NT2/D1 (cell line): ENCODE results near the gene MKLN1.

Experiments
- DNase-seq: peaks from one replicate; pipeline ENCODE4 v3.0.0-alpha.2; 2011; ENCODE audit warnings: low read depth, low spot score
- H3K27me3 ChIP-seq: 2 replicates; pipeline ENCODE4 v1.6.0; 2011; ENCODE audit warnings: mild to moderate bottlenecking; ENCODE audit not compliant: insufficient read length, insufficient read depth
- H3K36me3 ChIP-seq: 2 replicates; pipeline ENCODE4 v1.6.1; 2011; ENCODE audit warnings: mild to moderate bottlenecking, low read length, mixed read lengths; ENCODE audit not compliant: insufficient read depth, insufficient read length
- H3K4me1 ChIP-seq: 2 replicates; pipeline ENCODE4 v1.5.1; 2011; ENCODE audit not compliant: insufficient read depth, insufficient read length
- H3K4me3 ChIP-seq: 2 replicates; pipeline ENCODE4 v1.5.1; 2011; ENCODE audit warnings: low read depth; ENCODE audit not compliant: insufficient read length
- H3K9ac ChIP-seq: 2 replicates; pipeline ENCODE4 v1.6.0; 2011; ENCODE audit warnings: low read depth; ENCODE audit not compliant: insufficient read length
- H3K9me3 ChIP-seq: 2 replicates; pipeline ENCODE4 v1.5.1; 2011; ENCODE audit warnings: mild to moderate bottlenecking, low read length; ENCODE audit not compliant: insufficient read depth
- SUZ12 ChIP-seq: IDR thresholded peaks from 2 replicates; pipeline ENCODE4 v1.6.1; 2011; ENCODE audit not compliant: insufficient read length, insufficient read depth; ENCODE audit errors: extremely low read depth
- YY1 ChIP-seq: IDR thresholded peaks from 2 replicates; pipeline ENCODE4 v1.6.1; 2011; ENCODE audit not compliant: insufficient read length, insufficient read depth
- ZNF274 ChIP-seq: IDR thresholded peaks from 2 replicates; pipeline ENCODE4 v1.6.1; 2011; ENCODE audit warnings: mild to moderate bottlenecking, low read depth, low read length

The MKLN1 gene

DNA sequence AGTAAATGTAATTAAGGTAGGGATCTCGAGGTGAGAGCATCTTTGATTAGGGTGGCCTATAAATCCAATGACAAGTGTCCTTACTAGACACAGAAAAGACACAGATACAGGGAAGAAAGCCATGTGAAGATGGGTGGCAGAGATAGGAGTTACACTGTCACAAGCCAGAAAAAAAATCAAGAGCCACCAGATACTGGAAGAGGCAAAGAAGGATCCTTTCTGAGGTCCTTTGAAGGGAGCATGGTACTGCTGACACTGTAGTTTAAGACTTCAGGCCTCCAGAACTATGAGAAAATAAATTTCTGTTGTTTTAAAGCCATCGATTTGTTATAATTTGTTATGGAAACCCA lies 56.6 kb downstream of the MKLN1 start:
- Histone ChIP-seq H3K36me3 (peaks cover 9% of the 10 kb centered on the region), H3K27me3 (no peaks in the 10 kb centered on the region), H3K4me1 (no peaks in the 10 kb centered on the region), H3K9ac (no peak overlapping the region), H3K9me3 (no peaks in the 10 kb centered on the region), H3K4me3 (no peak overlapping the region)
- no peak for DNase-seq
- no peak for TF ChIP-seq ZNF274
- TF ChIP-seq YY1: no peak
- no peak for TF ChIP-seq SUZ12

DNA sequence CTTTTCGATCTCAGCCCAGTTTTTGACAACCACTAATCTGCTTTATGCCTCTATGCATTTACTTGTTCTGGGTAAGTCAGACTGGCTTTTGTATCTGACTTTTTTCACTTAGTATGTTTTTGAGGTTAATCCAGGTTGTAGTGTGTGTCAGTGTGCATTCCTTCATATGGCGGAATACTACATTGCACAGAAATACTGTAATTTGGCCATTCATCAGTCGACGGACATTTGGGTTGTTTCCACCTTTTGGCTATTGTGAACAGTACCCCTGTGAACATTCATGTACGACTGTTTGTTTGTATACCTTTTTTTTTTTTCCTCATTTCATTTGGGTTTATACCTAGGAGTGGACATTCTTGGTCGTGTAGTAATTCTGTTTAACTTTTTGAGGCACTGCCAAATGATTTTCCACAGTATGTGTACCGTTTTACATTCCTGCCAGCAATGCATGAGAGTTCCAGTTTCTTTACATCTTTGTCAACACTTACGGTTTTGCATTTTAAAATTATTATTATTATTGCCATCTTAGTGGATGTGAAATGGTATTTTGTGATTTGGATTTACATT lies 57.4 kb downstream of the MKLN1 start:
- peaks cover 9% of the 10 kb centered on the region for H3K36me3 ChIP-seq
- no peaks in the 10 kb centered on the region for H3K4me1 ChIP-seq
- no peak for DNase-seq
- no peak overlapping the region for H3K4me3 ChIP-seq
- no peak overlapping the region for H3K9ac ChIP-seq
- H3K27me3 ChIP-seq: no peaks in the 10 kb centered on the region
- TF ChIP-seq ZNF274: no peak
- no peak for TF ChIP-seq SUZ12
- no peak for TF ChIP-seq YY1
- H3K9me3 ChIP-seq: no peaks in the 10 kb centered on the region

DNA sequence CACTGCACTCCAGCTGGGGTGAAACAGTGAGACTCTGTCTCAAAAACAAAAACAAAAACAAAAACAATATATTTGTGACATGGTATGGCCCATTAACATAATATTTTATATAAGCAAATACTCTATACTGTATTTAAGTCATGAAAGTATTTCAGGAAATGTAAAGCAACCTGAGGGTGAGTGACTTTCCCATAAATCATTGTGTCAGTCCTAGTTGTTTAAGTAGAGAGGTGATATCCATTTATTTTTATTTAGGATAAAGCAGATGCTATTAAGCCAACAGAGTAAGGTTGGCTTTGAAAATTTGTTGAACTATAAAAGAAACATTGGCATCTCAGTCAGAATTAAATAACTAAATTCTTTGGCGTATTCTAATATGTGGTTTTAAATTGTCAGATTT lies 60.5 kb downstream of the MKLN1 start:
- Histone ChIP-seq H3K4me1 (no peaks in the 10 kb centered on the region), H3K9me3 (no peaks in the 10 kb centered on the region), H3K9ac (no peak overlapping the region), H3K4me3 (no peak overlapping the region), H3K27me3 (no peaks in the 10 kb centered on the region), H3K36me3 (peaks cover 12% of the 10 kb centered on the region)
- TF ChIP-seq ZNF274 (no peak), YY1 (no peak), SUZ12 (no peak)
- DNase-seq: no peak

DNA sequence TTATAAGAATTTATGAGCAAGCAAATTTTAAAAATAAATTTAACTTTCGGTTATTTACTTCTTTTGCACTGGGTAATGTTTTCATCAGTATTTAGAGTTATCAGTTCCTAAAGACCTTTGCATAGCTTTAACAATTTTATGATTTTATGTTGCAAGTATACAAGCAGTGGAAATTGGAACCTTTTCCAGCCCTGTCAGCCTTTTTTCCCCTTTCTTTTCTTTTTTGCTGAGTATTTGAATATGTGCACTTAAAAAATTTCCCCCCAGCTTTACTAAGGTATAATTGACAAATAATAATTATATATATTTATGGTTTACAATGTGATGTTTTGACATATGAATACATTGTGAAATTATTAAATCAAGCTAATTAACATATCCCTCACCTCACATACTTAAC lies 62.6 kb downstream of the MKLN1 start:
- Histone ChIP-seq H3K4me3 (no peak overlapping the region), H3K4me1 (no peaks in the 10 kb centered on the region), H3K9ac (no peak overlapping the region), H3K9me3 (no peaks in the 10 kb centered on the region), H3K36me3 (peaks cover 12% of the 10 kb centered on the region), H3K27me3 (no peaks in the 10 kb centered on the region)
- DNase-seq: no peak
- TF ChIP-seq YY1: no peak
- TF ChIP-seq SUZ12: no peak
- TF ChIP-seq ZNF274: no peak

DNA sequence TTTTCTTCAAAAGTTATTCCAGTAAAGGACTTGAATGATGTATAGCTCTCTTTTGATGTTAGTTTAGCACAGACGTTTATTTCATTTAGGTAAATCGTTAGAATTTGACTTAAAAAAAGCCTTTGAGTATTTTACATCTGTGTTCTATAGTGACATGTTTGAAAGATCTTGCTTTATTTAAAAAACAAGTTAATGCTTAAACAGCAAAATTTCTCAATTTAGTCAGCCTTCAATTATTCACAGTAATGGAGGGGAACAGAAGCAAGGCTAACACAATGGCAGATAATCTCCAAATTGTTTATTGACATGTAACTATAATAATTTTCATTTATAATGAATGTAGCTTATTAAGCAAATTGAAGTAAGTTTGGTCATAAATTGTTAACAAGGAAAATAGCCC lies 63.5 kb downstream of the MKLN1 start:
- no peak for DNase-seq
- TF ChIP-seq ZNF274: no peak
- no peak for TF ChIP-seq YY1
- TF ChIP-seq SUZ12: no peak
- Histone ChIP-seq H3K4me1 (no peaks in the 10 kb centered on the region), H3K27me3 (no peaks in the 10 kb centered on the region), H3K9ac (no peak overlapping the region), H3K9me3 (no peaks in the 10 kb centered on the region), H3K36me3 (peaks cover 12% of the 10 kb centered on the region), H3K4me3 (no peak overlapping the region)

DNA sequence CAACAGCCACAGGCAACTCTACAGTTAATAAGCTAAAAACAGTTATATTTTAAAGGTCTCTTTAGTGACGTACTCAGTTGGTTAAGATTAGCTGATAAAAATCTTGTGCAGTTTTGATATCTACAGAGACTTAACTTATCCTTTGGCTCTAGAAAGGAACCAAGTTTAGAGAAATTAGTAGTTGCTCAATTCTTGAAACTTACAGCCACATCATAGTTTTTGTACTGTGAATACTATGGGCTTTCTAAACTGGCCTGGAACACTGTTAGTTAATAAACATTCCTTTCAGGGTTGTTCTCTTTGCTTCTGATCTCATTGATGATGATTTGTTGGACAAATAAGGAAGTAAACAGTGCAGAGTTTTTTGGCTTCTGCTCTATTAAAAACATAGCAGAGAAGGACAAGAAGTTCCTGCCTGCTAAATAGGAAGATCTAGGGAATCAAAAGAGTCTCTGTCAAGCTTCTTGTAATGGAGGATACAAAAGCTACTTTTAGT lies 73.1 kb downstream of the MKLN1 start:
- Histone ChIP-seq H3K4me1 (no peaks in the 10 kb centered on the region), H3K9me3 (peaks cover 21% of the 10 kb centered on the region), H3K27me3 (no peaks in the 10 kb centered on the region), H3K4me3 (no peak overlapping the region), H3K9ac (no peak overlapping the region), H3K36me3 (peaks cover 19% of the 10 kb centered on the region)
- no peak for DNase-seq
- no peak for TF ChIP-seq YY1

DNA sequence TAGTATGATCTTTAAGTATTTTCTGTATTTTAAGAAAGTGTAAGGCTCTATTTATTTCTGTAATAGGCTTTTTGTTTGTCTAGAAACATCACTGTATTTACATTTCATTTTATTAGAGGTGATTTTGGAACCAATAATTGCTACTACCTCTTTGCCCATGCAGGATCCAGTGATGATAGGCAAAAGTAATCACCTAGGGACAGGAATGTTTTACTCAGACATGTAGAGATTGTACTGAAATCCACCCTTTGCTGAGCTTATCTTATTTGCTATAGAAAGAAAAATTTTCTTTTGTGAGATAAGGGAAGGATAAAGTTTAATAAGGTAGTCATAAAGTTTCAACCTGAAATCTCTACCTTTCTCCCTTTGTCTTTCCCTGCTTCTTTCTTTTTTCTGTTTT lies 73.5 kb downstream of the MKLN1 start:
- H3K4me1 ChIP-seq: no peaks in the 10 kb centered on the region
- DNase-seq: no peak
- no peak overlapping the region for H3K4me3 ChIP-seq
- no peak for TF ChIP-seq SUZ12
- no peak for TF ChIP-seq YY1
- TF ChIP-seq ZNF274: no peak
- H3K36me3 ChIP-seq: peaks cover 19% of the 10 kb centered on the region
- no peaks in the 10 kb centered on the region for H3K27me3 ChIP-seq
- H3K9ac ChIP-seq: no peak overlapping the region
- H3K9me3 ChIP-seq: peaks cover 21% of the 10 kb centered on the region

DNA sequence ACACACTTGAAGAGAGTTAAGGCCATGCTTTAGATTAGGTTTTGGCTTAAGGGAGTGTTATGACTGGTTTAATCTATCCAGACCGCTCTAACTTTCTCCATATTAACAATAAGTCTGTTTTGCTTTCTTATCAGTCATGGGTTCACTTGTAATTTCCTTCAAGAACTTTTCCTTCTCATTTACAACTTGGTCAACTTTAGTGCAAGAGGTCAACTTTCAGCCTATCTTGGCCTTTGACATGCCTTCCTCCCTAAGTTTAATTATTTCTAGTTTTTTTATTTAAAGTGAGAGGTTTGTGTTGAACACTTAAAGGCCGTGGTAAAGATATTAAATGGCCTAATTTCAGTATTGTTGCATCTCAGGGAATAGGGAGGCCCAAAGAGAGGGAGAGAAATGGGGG lies 75.6 kb downstream of the MKLN1 start:
- Histone ChIP-seq H3K4me1 (no peaks in the 10 kb centered on the region), H3K36me3 (peaks cover 19% of the 10 kb centered on the region), H3K4me3 (no peak overlapping the region), H3K9ac (no peak overlapping the region), H3K9me3 (peaks cover 21% of the 10 kb centered on the region), H3K27me3 (no peaks in the 10 kb centered on the region)
- DNase-seq: no peak
- TF ChIP-seq SUZ12 (no peak), YY1 (no peak), ZNF274 (no peak)
